ENCODE data around the gene SLC4A11.

The SLC4A11 gene

DNA sequence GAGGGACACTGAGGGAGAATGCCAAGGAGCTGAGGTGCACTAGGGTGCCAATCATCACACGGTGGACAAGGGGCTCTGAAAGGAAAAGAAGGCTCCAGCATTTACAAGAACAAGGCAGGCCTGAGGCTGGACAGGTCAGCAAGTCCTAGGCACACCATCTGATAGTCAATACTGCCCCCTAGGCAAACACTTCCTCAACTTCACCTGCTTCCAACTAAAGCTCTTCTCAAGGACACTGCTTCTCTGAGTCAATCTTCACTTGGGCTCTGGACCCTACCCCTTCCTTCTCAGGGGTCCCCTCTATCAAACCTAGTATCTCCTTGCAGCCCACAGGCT, 37.7 kb upstream of the SLC4A11 start:
- Histone ChIP-seq H3K27ac (no peak overlapping the region), H3K4me3 (no peak overlapping the region)
- DNase-seq (ENCODE audit: low spot score), result no peak
- no peak for TF ChIP-seq CTCF (IDR thresholded peaks at IDR 0.05)

DNA sequence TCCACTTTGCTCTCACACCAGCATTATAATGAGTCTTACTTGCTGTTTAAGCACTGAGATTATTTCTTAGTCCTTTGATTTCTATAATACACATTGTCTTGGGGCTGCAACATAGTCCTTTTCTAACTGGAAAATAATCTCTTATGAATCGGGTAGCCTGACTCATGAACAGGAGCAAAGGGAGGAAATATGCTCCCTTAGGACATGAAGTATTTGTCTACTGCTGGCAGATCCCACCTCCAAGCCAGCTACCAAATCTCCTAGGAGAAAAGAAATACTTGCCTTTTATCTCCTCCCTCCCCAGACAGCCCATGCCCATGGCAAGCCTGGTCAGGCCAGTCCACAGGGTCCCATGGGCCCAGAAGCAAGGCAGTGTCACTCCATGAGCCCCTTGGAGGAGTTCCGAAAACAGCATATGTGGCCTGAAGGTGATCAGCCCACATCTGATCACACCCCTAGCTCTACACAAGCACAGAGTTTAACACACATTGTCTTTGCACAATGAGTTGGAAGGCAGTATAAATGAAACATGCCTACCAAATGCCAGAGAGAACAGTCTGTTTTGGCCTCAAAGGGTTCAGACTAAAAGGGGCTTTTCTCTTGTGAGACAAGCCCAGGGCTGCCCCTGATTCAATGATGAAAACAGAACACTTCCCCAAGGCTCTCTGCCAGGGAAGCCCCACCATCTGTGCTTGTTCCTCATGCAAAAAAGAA, 37.1 kb upstream of the SLC4A11 start:
- TF ChIP-seq CTCF (IDR thresholded peaks at IDR 0.05), result no peak
- Histone ChIP-seq H3K4me3 (no peak overlapping the region), H3K27ac (no peak overlapping the region)
- DNase-seq (ENCODE audit: low spot score), result no peak

GRCh38 chr20:3275064-3275935, 36.3 kb upstream of the SLC4A11 start:
- DNase-seq (ENCODE audit: low spot score), result no peak
- no peak for TF ChIP-seq CTCF (IDR thresholded peaks at IDR 0.05)
- H3K27ac ChIP-seq, result no peak overlapping the region

GRCh38 chr20:3273371-3273770, 34.4 kb upstream of the SLC4A11 start:
- Histone ChIP-seq H3K4me3 (no peak overlapping the region), H3K27ac (no peak overlapping the region)
- DNase-seq (ENCODE audit: low spot score), result no peak
- TF ChIP-seq CTCF (IDR thresholded peaks at IDR 0.05), result no peak

More at GRCh38 chr20:3275064-3275935, 36.3 kb upstream of the SLC4A11 start:
- H3K4me3 ChIP-seq, result no peak overlapping the region

DNA sequence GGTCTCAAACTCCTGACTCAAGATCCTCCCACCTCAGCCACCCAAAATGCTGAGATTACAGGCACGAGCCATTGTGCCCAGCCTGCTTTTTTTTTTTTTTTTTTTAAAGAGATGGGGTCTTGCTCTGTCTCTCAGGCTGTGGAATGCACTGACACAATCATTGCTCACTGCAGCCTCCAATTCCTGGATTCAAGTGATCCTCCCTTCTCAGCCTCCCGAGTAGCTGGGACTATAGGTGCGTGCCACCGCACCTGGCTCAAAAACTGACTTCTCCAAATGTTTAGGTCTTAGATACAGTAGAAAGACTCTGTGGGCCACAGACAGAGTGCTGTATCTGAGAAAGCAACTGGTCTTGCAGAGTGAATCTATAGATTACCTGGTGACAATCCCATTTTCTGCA, 31.1 kb upstream of the SLC4A11 start:
- TF ChIP-seq CTCF (IDR thresholded peaks at IDR 0.05), result no peak
- no peak for DNase-seq (ENCODE audit: low spot score)
- no peak overlapping the region for H3K27ac ChIP-seq

DNA sequence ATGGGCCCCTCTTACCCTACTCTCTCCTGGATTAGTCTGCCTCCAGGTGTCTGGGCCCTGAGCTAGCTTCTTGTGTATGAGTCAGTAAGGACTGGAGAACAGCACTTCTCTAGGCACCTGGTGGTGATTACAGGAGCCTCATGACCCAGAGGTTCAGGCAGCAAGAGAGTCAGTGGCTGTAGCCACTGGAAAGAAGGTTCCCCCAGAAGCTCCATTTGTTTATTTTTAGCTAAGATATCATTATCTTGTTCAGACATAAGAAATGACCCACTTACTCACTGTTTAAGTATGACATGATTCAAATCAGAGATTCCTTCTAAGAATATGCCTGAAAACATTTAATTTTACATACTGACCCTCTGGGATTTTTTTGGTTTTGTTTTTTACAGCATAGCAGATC, 23.6 kb upstream of the SLC4A11 start:
- Histone ChIP-seq H3K27ac (no peak overlapping the region), H3K4me3 (no peak overlapping the region)
- no peak for DNase-seq (ENCODE audit: low spot score)
- no peak for TF ChIP-seq CTCF (IDR thresholded peaks at IDR 0.05)

More for the DNA sequence above, 31.1 kb upstream of the SLC4A11 start:
- no peak overlapping the region for H3K4me3 ChIP-seq

DNA sequence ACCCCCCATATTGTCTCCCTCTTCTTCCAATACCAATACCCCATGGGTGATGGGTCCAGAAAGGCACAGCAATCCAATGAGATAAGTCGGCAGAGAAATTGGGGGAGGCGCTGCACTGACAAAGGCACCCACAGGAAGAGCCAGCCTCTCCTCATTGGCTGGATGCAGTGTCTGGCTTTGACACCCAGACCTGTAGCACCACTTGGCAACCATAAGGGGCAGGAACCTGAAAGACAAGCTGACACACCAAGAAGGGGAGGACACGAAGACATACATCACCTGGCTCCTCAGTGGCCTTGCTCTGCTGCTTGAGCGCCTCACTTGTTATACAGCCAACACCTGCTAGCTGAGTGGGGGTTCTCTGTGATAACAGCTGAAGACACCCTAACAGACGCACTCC, 19.4 kb upstream of the SLC4A11 start:
- Histone ChIP-seq H3K4me3 (no peak overlapping the region), H3K27ac (no peak overlapping the region)
- TF ChIP-seq CTCF (IDR thresholded peaks at IDR 0.05), result no peak
- no peak for DNase-seq (ENCODE audit: low spot score)
